GM12892 (cell line): ENCODE measurements around the gene AARSD1.

Experiments used
- POLR2A ChIP-seq: IDR thresholded peaks from 2 replicates; pipeline ENCODE4 v1.6.1; 2011; ENCODE audit warnings: low read depth, low read length, control low read depth
- POLR2AphosphoS5 ChIP-seq: IDR thresholded peaks from 2 replicates; pipeline ENCODE4 v1.6.1; 2011; ENCODE audit warnings: low read depth, low read length, control low read depth
- TAF1 ChIP-seq: IDR thresholded peaks from 2 replicates; pipeline ENCODE4 v1.6.1; 2011; ENCODE audit warnings: low read depth, mild to moderate bottlenecking, control low read depth, low read length, borderline replicate concordance

DNA sequence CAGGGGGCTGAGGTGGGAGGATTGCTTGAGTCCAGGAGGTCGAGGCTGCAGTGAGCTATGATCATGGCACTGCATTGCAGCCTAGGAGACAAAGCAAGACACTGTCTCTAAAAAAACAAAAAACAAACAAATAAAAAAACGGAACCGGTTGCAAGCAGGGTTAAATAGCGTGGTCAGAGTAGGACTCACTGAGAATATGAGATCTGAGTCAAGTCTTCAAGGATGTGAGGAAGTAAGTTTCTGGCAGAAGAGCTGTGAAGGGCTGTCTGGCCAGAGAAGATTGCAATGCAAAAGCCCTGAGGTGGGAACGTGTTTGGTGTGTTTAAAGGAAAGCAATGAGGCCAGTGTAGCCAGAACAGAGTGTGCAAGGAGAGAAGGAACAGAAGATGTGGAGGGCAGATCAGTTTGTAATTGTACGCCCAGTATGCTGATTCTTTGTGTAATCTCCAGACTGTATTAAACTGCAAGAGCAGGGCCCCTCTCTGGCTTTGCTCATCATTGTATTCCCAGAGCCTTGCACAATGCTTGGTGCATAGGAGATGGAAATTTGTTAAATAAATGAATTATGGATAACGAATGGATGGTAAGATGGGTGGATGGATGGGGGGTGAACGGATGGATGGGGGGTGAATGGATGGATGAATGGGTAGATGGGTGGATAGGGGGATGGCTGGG is 57.3 kb downstream of the AARSD1 start:
- TF ChIP-seq POLR2A (no peak), POLR2AphosphoS5 (no peak), TAF1 (no peak)
